ENCODE data around the gene CLEC7A. TPM values are rescaled to one million over a fixed set of nuclear protein-coding genes. Genes with fewer than 3 reads are reported as not detected.

The CLEC7A gene
- total and polyA plus RNA-seq, 9 of the 15 experiments (the other 6 are each of a cell fraction or from before 2014, with no cell fraction given): 0.16 TPM; not detected in 8

DNA sequence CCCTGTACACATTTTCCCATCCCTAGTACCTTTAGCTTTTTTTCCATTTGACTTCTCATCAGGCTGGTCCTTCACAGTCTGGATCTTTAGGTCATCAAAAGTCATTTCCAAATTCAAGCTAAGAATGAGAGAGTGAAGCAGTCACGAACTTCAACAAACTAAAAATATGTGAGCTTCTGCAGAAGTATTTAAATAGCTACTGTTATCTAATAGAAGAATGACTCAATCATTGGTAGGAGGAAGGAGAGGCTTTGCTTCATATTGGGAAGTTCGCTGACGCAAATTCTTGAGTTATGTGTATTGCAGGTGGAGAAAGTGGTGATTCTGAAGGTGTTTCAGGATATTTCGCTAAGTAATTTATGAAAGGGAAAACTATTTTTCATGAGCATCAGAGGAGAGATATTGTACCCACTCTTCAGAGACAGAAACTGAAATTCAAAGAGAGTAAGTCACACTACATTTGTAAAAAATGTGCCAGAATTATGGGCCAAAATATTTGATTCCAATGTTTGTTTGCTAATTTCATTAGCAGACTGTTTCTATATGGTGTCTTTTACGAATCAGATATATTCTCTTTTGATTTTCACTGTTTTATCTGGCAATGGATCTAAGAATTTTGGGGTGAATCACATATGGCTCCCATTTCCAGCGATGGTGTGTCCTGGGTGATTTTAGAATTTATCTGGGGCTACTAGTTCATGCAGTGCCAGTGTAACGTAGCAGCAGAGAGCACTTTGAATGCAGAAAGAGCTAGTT is 42.2 kb upstream of the CLEC7A start, which contains the start of gene OLR1 (continued):
- TF ChIP-seq, protein P1, sequence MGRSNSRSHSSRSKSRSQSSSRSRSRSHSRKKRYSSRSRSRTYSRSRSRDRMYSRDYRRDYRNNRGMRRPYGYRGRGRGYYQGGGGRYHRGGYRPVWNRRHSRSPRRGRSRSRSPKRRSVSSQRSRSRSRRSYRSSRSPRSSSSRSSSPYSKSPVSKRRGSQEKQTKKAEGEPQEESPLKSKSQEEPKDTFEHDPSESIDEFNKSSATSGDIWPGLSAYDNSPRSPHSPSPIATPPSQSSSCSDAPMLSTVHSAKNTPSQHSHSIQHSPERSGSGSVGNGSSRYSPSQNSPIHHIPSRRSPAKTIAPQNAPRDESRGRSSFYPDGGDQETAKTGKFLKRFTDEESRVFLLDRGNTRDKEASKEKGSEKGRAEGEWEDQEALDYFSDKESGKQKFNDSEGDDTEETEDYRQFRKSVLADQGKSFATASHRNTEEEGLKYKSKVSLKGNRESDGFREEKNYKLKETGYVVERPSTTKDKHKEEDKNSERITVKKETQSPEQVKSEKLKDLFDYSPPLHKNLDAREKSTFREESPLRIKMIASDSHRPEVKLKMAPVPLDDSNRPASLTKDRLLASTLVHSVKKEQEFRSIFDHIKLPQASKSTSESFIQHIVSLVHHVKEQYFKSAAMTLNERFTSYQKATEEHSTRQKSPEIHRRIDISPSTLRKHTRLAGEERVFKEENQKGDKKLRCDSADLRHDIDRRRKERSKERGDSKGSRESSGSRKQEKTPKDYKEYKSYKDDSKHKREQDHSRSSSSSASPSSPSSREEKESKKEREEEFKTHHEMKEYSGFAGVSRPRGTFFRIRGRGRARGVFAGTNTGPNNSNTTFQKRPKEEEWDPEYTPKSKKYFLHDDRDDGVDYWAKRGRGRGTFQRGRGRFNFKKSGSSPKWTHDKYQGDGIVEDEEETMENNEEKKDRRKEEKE (IDR thresholded peaks at IDR 0.05; ENCODE audit: borderline replicate concordance in 1 of 2, control insufficient read depth in 1 of 2, low read depth in 2 of 2, low read length in 1 of 2): no peak
- no peak for TF ChIP-seq BRCA1 (IDR thresholded peaks at IDR 0.05)
- no peak for TF ChIP-seq BRCA1 (CRISPR knock-in tag; IDR thresholded peaks at IDR 0.05)
- no peak for TF ChIP-seq KAT8 (IDR thresholded peaks at IDR 0.05; ENCODE audit: low read depth)

DNA sequence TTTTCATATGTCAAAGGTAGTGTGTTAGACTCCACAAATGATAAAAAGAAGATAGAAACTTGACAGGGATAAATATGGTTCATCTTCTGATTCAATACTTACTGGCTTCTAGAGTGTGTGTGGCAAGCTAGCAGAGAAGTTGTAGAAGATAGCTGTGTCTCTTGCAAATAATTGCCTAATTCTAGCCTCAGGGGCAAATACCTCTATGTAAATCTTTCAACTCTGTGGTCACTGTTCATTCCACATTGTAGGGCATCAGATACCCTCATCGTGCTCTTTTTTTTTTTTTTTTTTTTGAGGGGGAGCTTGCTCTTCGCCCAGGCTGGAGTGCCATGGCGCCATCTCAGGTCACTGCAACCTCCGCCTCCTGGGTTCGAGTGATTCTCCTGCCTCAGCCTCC is 40.2 kb upstream of the CLEC7A start:
- no peak for FAIRE-seq
- Histone ChIP-seq H3K9me1 (ENCODE audit: control insufficient read depth, insufficient read depth, low read length) (no peaks in the 10 kb centered on the region), H3K36me3 (ENCODE audit: control insufficient read depth, insufficient read depth, low read length) (no peaks in the 10 kb centered on the region), H3K79me2 (ENCODE audit: control insufficient read depth, insufficient read depth, low read length) (no peaks in the 10 kb centered on the region), H3K27me3 (ENCODE audit: control insufficient read depth in 2 of 2, insufficient read depth in 2 of 2, low read length in 2 of 2) (no peaks in the 10 kb centered on the region; a peak in 1 of 5 replicates), H3K9ac (ENCODE audit: insufficient read depth in 1 of 2, low read depth in 2 of 2, low read length in 2 of 2) (no peak overlapping the region), H4K20me1 (replicated peaks; ENCODE audit: control insufficient read depth, insufficient read depth, low read length) (no peaks in the 10 kb centered on the region), H3K4me1 (replicated peaks in 1 of 2; ENCODE audit: control insufficient read depth in 2 of 2, insufficient read depth in 2 of 2, low read length in 2 of 2) (no peaks in the 10 kb centered on the region), H3K27ac (ENCODE audit: extremely low read depth, low read depth, low read length) (no peak overlapping the region), H2AFZ (ENCODE audit: low read depth, low read length) (no peak overlapping the region), H3K4me2 (ENCODE audit: insufficient read depth, low read length) (no peak overlapping the region), H3K9me3 (replicated peaks; ENCODE audit: control insufficient read depth, insufficient read depth, low read depth, low read length) (no peaks in the 10 kb centered on the region), H3K4me3 (no peak overlapping the region)
- no peak for ATAC-seq
- 11% methylated on average over 3 of the region's 5 CpGs for WGBS (ENCODE audit: insufficient coverage, low coverage, missing lambda C conversion rate)
- in situ Hi-C loops (cut with MboI): no loop called here
- CTCF ChIA-PET (ENCODE audit: low intra/inter-chr PET ratio): no interaction called here
- BruUV-seq (replicated peaks): no TSS peak
- TF ChIP-seq TCF3 (CRISPR knock-in tag; IDR thresholded peaks at IDR 0.05) (no peak), TAF9B (IDR thresholded peaks at IDR 0.05; ENCODE audit: partially characterized antibody) (no peak), ZSCAN29 (IDR thresholded peaks at IDR 0.05) (no peak), ELF2 (CRISPR knock-in tag; IDR thresholded peaks at IDR 0.05) (no peak)
- POLR2A ChIA-PET: interaction anchor here (0.6 kb wide), 1 partner anchor 10 kb away, joined by 3 read pairs; no protein-coding TSS in a partner anchor
- intact Hi-C loops (cut with micrococcal nuclease): no loop called here
- DNase-seq (ENCODE audit: extremely low read depth in 1 of 4, low spot score in 3 of 4): no peak

All from K562 (cell line).